HG02981 (cell line): Measurements from ENCODE around the gene GGT1.
A peak's percentile ranks its signal among the peaks of the same experiment; 100 is the strongest.
"Not testable (repeated sequence)": the region's sequence is repeated elsewhere in the genome, so short reads cannot be mapped to it uniquely, and the experiment has no call there.

Experiments
- ATAC-seq: cut with Tn5 transposase; IDR thresholded peaks from one replicate; pipeline ENCODE4 v1.9.1; 2021; ENCODE audit warnings: mild to moderate bottlenecking, moderate library complexity; ENCODE audit not compliant: unreplicated experiment

GGT1 gene

GRCh38 chr22:24583221-24584165, 19.5 kb upstream of the GGT1 start:
- ATAC-seq: no peak

- no peak for ATAC-seq
Measured at GRCh38 chr22:24584166-24584790, 18.7 kb upstream of the GGT1 start.

- ATAC-seq: no peak
Measured at GRCh38 chr22:24584871-24585411, 18.1 kb upstream of the GGT1 start.

GRCh38 chr22:24585461-24585860, 17.5 kb upstream of the GGT1 start:
- no peak for ATAC-seq

GRCh38 chr22:24585927-24586546, 17.0 kb upstream of the GGT1 start:
- ATAC-seq: no peak

- no peak for ATAC-seq
Measured at GRCh38 chr22:24587251-24587650, 15.7 kb upstream of the GGT1 start.

- ATAC-seq: no peak
Measured at GRCh38 chr22:24587948-24588347, 15.0 kb upstream of the GGT1 start.

GRCh38 chr22:24588381-24588756, 14.6 kb upstream of the GGT1 start:
- ATAC-seq: no peak

- no peak for ATAC-seq
Measured at GRCh38 chr22:24588757-24589481, 14.1 kb upstream of the GGT1 start.

GRCh38 chr22:24589518-24590030, 13.4 kb upstream of the GGT1 start:
- ATAC-seq: no peak

- no peak for ATAC-seq
Measured at GRCh38 chr22:24590596-24591173, 12.3 kb upstream of the GGT1 start.

- no peak for ATAC-seq
Measured at GRCh38 chr22:24591286-24591830, 11.6 kb upstream of the GGT1 start.

GRCh38 chr22:24592058-24592850, 10.7 kb upstream of the GGT1 start:
- no peak for ATAC-seq

- peak; percentile 65 for ATAC-seq
Measured at GRCh38 chr22:24592851-24593558, 10.0 kb upstream of the GGT1 start, which contains the start of gene LRRC75B. Gene LRRC75B, minus strand, starts transcription at chr22:24593073. Its CDS starts 34 bp downstream, at chr22:24593039.

- ATAC-seq: not testable (repeated sequence)
Measured at GRCh38 chr22:24593559-24593835, 9.5 kb upstream of the GGT1 start.

GRCh38 chr22:24593836-24594568, 9.0 kb upstream of the GGT1 start:
- no peak for ATAC-seq

GRCh38 chr22:24594569-24595120, 8.3 kb upstream of the GGT1 start:
- no peak for ATAC-seq

GRCh38 chr22:24595228-24595627, 7.8 kb upstream of the GGT1 start:
- ATAC-seq: no peak
